SK-N-SH (cell line): ENCODE results near the gene CCL26. TPM values are rescaled to one million over a fixed set of nuclear protein-coding genes. Genes with fewer than 3 reads are reported as not detected.

Source experiments
- CTCF ChIA-PET: fragments of 300-600, 350-600 bp; formaldehyde crosslinking; extraction: SDS; loops from one replicate; lab custom pipeline; 2021; lab: Yijun Ruan, JAX
- POLR2A ChIA-PET: fragments of 350-600 bp; sonication (Branson Sonifier 250); formaldehyde crosslinking; extraction: SDS; loops from one replicate; lab custom pipeline; 2020; ENCODE audit warnings: antibody characterized with exemption, inconsistent platforms; lab: Yijun Ruan, JAX
- DNase-seq: peaks from one replicate; pipeline ENCODE4 v3.0.0; 2012
- H2AFZ ChIP-seq: fragments of 200-600 bp; sonication (generic); 2 replicates; pipeline ENCODE4 v1.8.1; 2016; ENCODE audit warnings: antibody characterized with exemption, mild to moderate bottlenecking, low read depth
- H3F3A ChIP-seq: fragments of 200-600 bp; sonication (generic); replicated peaks from 2 replicates; pipeline ENCODE3; 2016; ENCODE audit warnings: antibody characterized with exemption, mild to moderate bottlenecking; ENCODE audit not compliant: insufficient read depth
- H3K27ac ChIP-seq, 2 experiments: fragments of 200-500 bp in 1 of 2; fragments of 200-600 bp in 1 of 2; sonication (Bioruptor generic) in 1 of 2; sonication (generic), shearing (Covaris generic) in 1 of 2; 2 replicates each; pipeline versions ENCODE4 v1.5.1 to v1.6.1; 2014 to 2016; ENCODE audit warnings: low read depth in 2 of 2, inconsistent platforms in 1 of 2, low read length in 1 of 2, mild to moderate bottlenecking in 1 of 2, mixed read lengths in 1 of 2
- H3K27me3 ChIP-seq: fragments of 200-600 bp; sonication (generic), shearing (Covaris generic); 2 replicates; pipeline ENCODE4 v1.6.1; 2016; ENCODE audit warnings: mixed run types; ENCODE audit not compliant: insufficient read depth
- H3K36me3 ChIP-seq, 2 experiments: fragments of 200-500 bp in 1 of 2; fragments of 200-600 bp in 1 of 2; sonication (Bioruptor generic) in 1 of 2; sonication (generic) in 1 of 2; replicated peaks in 1 of 2; 2 replicates each; pipeline versions ENCODE3 to v1.5.1; 2014 to 2016; ENCODE audit warnings: low read length in 1 of 2, mild to moderate bottlenecking in 1 of 2; ENCODE audit not compliant: insufficient read depth in 2 of 2, control insufficient read depth in 1 of 2
- H3K4me1 ChIP-seq, 2 experiments: fragments of 200-500 bp in 1 of 2; fragments of 200-600 bp in 1 of 2; sonication (Bioruptor generic) in 1 of 2; sonication (generic), shearing (Covaris generic) in 1 of 2; 2 replicates each; pipeline versions ENCODE4 v1.5.1 to v1.6.1; 2014 to 2016; ENCODE audit warnings: low read depth in 1 of 2, low read length in 1 of 2, mixed run types in 1 of 2; ENCODE audit not compliant: insufficient read depth in 2 of 2, control insufficient read depth in 1 of 2
- H3K4me2 ChIP-seq: fragments of 200-600 bp; sonication (generic), shearing (Covaris generic); 2 replicates; pipeline ENCODE4 v1.6.1; 2017; ENCODE audit warnings: mixed run types
- H3K4me3 ChIP-seq, 2 experiments: fragments of 200-500 bp in 1 of 2; fragments of 200-600 bp in 1 of 2; sonication (Bioruptor generic) in 1 of 2; sonication (generic), shearing (Covaris generic) in 1 of 2; 2 replicates each; pipeline versions ENCODE4 v1.5.1 to v1.8.1; 2014 to 2016; ENCODE audit warnings: low read depth in 2 of 2, inconsistent platforms in 1 of 2, low read length in 1 of 2, mild to moderate bottlenecking in 1 of 2, mixed read lengths in 1 of 2, moderate library complexity in 1 of 2
- H3K79me2 ChIP-seq: fragments of 200-600 bp; sonication (generic); 2 replicates; pipeline ENCODE4 v1.8.1; 2017; ENCODE audit warnings: mild to moderate bottlenecking; ENCODE audit not compliant: insufficient read depth
- H3K9ac ChIP-seq: fragments of 200-600 bp; sonication (generic); 2 replicates; pipeline ENCODE4 v1.6.1; 2017; ENCODE audit warnings: mixed run types
- H3K9me2 ChIP-seq: fragments of 200-600 bp; sonication (generic); 2 replicates; pipeline ENCODE4 v1.6.1; 2017; ENCODE audit warnings: mixed run types
- H3K9me3 ChIP-seq: fragments of 200-600 bp; sonication (generic); 2 replicates; pipeline ENCODE4 v1.6.1; 2017; ENCODE audit warnings: mixed run types, mild to moderate bottlenecking, moderate library complexity
- H4K20me1 ChIP-seq: fragments of 200-600 bp; sonication (generic); 2 replicates; pipeline ENCODE4 v1.6.1; 2017; ENCODE audit warnings: mild to moderate bottlenecking, mixed run types; ENCODE audit not compliant: insufficient read depth
- ELF1 ChIP-seq: IDR thresholded peaks from 2 replicates; pipeline ENCODE4 v1.4.0; 2012
- EP300 ChIP-seq, 2 experiments: IDR thresholded peaks; 2 replicates each; pipeline versions ENCODE4 v1.4.0 to v1.6.1; 2012; ENCODE audit warnings: borderline replicate concordance in 1 of 2, low read depth in 1 of 2, low read length in 1 of 2
- FOSL2 ChIP-seq: IDR thresholded peaks from 2 replicates; pipeline ENCODE4 v1.4.0; 2012; ENCODE audit warnings: low read depth, mild to moderate bottlenecking, moderate library complexity, borderline replicate concordance
- FOXJ3 ChIP-seq: sonication (generic); formaldehyde crosslinking; IDR thresholded peaks from 2 replicates; pipeline ENCODE4 v1.5.1; 2020; ENCODE audit warnings: mild to moderate bottlenecking, missing genetic modification reagents
- FOXM1 ChIP-seq: IDR thresholded peaks from 2 replicates; pipeline ENCODE4 v1.4.0; 2012; ENCODE audit warnings: low read depth, mild to moderate bottlenecking
- MEF2A ChIP-seq: IDR thresholded peaks from 2 replicates; pipeline ENCODE4 v1.4.0; 2012; ENCODE audit warnings: low read depth, borderline replicate concordance
- MXI1 ChIP-seq: IDR thresholded peaks from 2 replicates; pipeline ENCODE4 v1.6.1; 2012; ENCODE audit warnings: mild to moderate bottlenecking, low read depth, low read length, improper control_type of control experiment
- NFIC ChIP-seq: IDR thresholded peaks from 2 replicates; pipeline ENCODE4 v1.4.0; 2012; ENCODE audit warnings: borderline replicate concordance
- POLR2AphosphoS5 ChIP-seq: IDR thresholded peaks from 2 replicates; pipeline ENCODE4 v1.6.1; 2012; ENCODE audit warnings: low read depth, low read length
- RAD21 ChIP-seq: IDR thresholded peaks from 2 replicates; pipeline ENCODE4 v1.6.1; 2012; ENCODE audit warnings: mild to moderate bottlenecking, low read length
- RCOR1 ChIP-seq: fragments of 150-350 bp; IDR thresholded peaks from 2 replicates; pipeline ENCODE4 v1.6.1; 2017; ENCODE audit warnings: antibody characterized with exemption, low read length
- RFX5 ChIP-seq: IDR thresholded peaks from 2 replicates; pipeline ENCODE4 v1.6.1; 2012; ENCODE audit warnings: mild to moderate bottlenecking, improper control_type of control experiment, low read length
- TCF12 ChIP-seq: IDR thresholded peaks from 2 replicates; pipeline ENCODE4 v1.4.0; 2012
- TEAD4 ChIP-seq: IDR thresholded peaks from 2 replicates; pipeline ENCODE4 v1.4.0; 2012; ENCODE audit warnings: mild to moderate bottlenecking, borderline replicate concordance; ENCODE audit not compliant: insufficient read depth
- YY1 ChIP-seq: IDR thresholded peaks from 2 replicates; pipeline ENCODE4 v1.4.0; 2012; ENCODE audit warnings: low read depth, mild to moderate bottlenecking
- WGBS: methylation state at CpG from one replicate; pipeline ENCODE4 v1.1.6; 2017; ENCODE audit warnings: low lambda C conversion rate; 5-methylcytosine and 5-hydroxymethylcytosine counted together
- polyA plus RNA-seq, 3 experiments: library from polyadenylated mRNA; depleted of rRNA; stranded (reverse); fragments of >200 nt; gene quantifications; 2 replicates each; pipeline ENCODE4 v1.2.3, GENCODE V29; 2012
- TF ChIP-seq, protein P1 (sequence below): IDR thresholded peaks from 2 replicates; pipeline ENCODE4 v1.4.0; 2012; ENCODE audit warnings: low read depth, borderline replicate concordance

Gene CCL26
- polyA plus RNA-seq, 1 of the 3 experiments (the other 2 are of a cell fraction), result not detected

DNA sequence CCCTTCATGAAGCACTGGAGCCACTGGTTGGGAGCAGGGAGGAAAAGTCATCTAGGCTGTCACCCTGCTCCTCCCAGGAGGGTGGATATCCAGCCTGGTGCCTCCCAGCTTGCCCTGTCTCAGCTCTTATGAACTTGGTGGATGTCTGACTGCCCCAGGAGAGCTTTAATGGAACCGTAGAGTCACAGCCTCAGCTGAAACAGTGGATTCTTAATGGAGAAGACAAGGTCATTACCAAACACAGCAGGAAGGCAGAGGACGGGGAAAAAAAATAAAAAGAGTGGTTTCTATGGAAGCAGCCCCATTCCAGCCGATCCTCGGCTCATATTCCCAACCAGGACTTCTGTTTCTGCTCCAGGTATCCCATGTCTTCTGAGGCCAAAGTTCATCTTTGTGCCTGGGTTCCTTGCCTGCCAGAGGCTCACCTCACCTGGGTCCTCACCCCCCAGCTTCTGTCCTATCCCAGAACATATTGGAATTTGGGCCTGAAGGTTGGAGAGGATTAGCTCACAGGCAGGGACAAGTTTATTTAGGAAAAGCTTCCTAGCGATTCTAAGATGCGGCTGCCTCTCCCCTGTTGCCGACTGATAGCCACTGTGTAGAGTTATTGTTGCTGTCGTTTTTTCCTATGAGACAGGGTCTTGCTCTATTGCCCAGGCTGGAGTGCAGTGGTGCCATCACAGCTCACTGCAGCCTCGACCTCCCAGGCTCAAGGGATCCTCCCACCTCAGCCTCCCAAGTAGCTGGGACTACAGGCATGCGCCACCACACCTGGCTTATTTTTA, 15.6 kb downstream of the CCL26 start:
- no peaks in the 10 kb centered on the region for H3K4me1 ChIP-seq
- H3K9me3 ChIP-seq, result no peaks in the 10 kb centered on the region
- H3K4me3 ChIP-seq, result no peak overlapping the region
- H4K20me1 ChIP-seq, result no peaks in the 10 kb centered on the region
- no peak overlapping the region for H2AFZ ChIP-seq
- no peaks in the 10 kb centered on the region for H3K9me2 ChIP-seq
- no peaks in the 10 kb centered on the region for H3K79me2 ChIP-seq
- no peak overlapping the region for H3K4me2 ChIP-seq
- no peaks in the 10 kb centered on the region for H3K27me3 ChIP-seq
- 61% methylated on average over 9 of the region's 10 CpGs for WGBS
- ChIA-PET POLR2A (interaction anchor here (0.6 kb wide), 1 partner anchor 200 kb away, joined by 3 read pairs; no protein-coding TSS in a partner anchor), CTCF (interaction anchor here (0.9 to 1.5 kb wide), 8 partner anchors 12 to 710 kb away, joined by 3 to 6 read pairs (median 3); no protein-coding TSS in a partner anchor)
- H3K36me3 ChIP-seq, result no peaks in the 10 kb centered on the region
- DNase-seq, result no peak
- no peak overlapping the region for H3K27ac ChIP-seq
- H3K9ac ChIP-seq, result no peak overlapping the region
- H3F3A ChIP-seq, result no peaks in the 10 kb centered on the region
- TF ChIP-seq RAD21, result no peak
- TF ChIP-seq FOSL2, result no peak
- no peak for TF ChIP-seq ELF1
- TF ChIP-seq EP300 (IDR thresholded peaks at IDR 0.05; ENCODE audit: borderline replicate concordance in 1 of 2, low read depth in 1 of 2, low read length in 1 of 2), result no peak
- TF ChIP-seq TCF12, result no peak
- no peak for TF ChIP-seq MEF2A

DNA sequence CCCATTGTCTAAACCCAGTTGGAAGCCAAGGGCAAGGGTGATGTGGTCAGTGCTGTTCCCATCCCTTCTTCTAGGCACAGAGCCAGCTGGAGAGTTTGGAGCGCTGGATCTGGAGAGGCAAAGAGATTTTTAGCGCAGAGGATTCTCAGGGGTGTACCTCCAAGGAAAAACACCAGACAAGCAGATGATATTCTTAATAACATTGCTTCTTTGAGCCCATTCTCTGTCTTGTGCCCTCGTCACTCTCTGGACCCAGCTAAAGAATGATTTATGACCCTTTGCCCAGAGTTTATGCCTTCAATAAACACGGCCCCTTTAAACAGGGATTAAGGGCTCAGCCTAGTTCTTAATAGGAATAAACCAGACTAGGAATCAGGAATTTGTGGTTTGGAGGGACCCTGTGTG, 28.6 kb downstream of the CCL26 start:
- H3K4me2 ChIP-seq, result no peak overlapping the region
- no peaks in the 10 kb centered on the region for H3K9me3 ChIP-seq
- TF ChIP-seq FOXM1 (no peak), FOXJ3 (CRISPR knock-in tag) (no peak), RCOR1 (no peak), POLR2AphosphoS5 (no peak), TEAD4 (no peak), NFIC (no peak), RFX5 (no peak), YY1 (no peak), MXI1 (no peak), TCF12 (no peak)
- TF ChIP-seq, protein P1, sequence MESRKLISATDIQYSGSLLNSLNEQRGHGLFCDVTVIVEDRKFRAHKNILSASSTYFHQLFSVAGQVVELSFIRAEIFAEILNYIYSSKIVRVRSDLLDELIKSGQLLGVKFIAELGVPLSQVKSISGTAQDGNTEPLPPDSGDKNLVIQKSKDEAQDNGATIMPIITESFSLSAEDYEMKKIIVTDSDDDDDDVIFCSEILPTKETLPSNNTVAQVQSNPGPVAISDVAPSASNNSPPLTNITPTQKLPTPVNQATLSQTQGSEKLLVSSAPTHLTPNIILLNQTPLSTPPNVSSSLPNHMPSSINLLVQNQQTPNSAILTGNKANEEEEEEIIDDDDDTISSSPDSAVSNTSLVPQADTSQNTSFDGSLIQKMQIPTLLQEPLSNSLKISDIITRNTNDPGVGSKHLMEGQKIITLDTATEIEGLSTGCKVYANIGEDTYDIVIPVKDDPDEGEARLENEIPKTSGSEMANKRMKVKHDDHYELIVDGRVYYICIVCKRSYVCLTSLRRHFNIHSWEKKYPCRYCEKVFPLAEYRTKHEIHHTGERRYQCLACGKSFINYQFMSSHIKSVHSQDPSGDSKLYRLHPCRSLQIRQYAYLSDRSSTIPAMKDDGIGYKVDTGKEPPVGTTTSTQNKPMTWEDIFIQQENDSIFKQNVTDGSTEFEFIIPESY, result no peak
- no peaks in the 10 kb centered on the region for H3F3A ChIP-seq
- no peak overlapping the region for H3K9ac ChIP-seq
- H3K79me2 ChIP-seq, result no peaks in the 10 kb centered on the region
- no peaks in the 10 kb centered on the region; a peak in 1 of 4 replicates for H3K4me1 ChIP-seq
- no peak for DNase-seq
- H3K4me3 ChIP-seq, result no peak overlapping the region
- no peaks in the 10 kb centered on the region for H3K36me3 ChIP-seq
- no peak overlapping the region for H2AFZ ChIP-seq
- H3K27ac ChIP-seq, result no peak overlapping the region
- H3K9me2 ChIP-seq, result no peaks in the 10 kb centered on the region
- ChIA-PET CTCF (interaction anchor here (1.1 to 4.1 kb wide), 2 partner anchors 11 to 19 kb away, joined by 4 to 18 read pairs; no protein-coding TSS in a partner anchor), POLR2A (no interaction called here)
- WGBS, result 60% methylated on average over 4 of the region's 4 CpGs
- no peaks in the 10 kb centered on the region for H3K27me3 ChIP-seq
- H4K20me1 ChIP-seq, result no peaks in the 10 kb centered on the region
